Stimulated activated CD4-positive, alpha-beta T cell treated with anti-CD3 and anti-CD28 coated beads, Interleukin-12 subunit alpha, Interleukin-12 subunit beta, amount 100 ng/mL, for 4 hours (primary cell): ENCODE measurements around the gene PSMC3.

Experiments used
- DNase-seq: peaks from one replicate; pipeline ENCODE4 v3.0.0-alpha.2; 2020

Gene PSMC3

GRCh38 chr11:47442514-47442913, 16.3 kb upstream of the PSMC3 start:
- DNase-seq: no peak

DNA sequence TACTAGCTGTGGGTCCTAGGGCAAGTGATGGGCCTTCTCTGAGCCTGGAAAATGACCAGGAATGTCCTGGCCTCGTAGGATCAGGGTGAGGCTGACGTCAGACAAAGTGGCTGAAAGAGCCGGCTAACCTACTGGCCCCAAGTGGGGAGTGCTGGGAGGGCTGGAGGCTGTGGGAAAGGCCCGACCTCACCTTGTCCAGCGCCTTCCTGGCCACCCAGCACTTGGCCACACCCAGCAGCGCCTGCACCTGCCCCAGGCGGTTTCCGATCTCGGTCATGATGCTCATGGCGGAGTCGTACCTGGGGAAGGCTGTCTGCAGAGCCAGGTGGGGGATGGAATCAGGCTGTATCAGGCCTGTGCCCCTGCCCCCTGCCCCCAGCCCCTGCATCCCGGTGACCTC, 15.2 kb upstream of the PSMC3 start:
- DNase-seq: no peak

GRCh38 chr11:47440054-47440476, 13.8 kb upstream of the PSMC3 start:
- DNase-seq: no peak

DNA sequence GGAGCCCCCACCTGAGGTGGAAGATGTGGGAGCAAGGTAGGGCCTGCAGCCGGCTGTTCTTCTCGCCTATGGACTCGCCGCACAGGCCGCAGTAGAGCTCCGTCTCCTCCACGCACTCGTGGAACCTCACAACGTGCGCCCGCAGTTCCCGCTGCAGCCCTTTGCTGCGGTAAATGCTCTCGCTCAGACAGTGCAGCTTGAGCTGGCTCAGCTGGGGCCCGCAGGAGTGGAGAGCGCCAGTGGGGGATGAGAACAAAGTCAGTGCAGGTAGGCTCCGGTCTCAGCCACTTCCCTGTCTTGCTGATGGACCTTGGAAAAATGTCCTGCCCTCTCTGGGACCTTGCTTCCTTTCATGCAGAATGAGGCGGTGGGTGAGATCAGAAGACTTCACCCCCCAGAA, 12.5 kb upstream of the PSMC3 start:
- no peak for DNase-seq

DNA sequence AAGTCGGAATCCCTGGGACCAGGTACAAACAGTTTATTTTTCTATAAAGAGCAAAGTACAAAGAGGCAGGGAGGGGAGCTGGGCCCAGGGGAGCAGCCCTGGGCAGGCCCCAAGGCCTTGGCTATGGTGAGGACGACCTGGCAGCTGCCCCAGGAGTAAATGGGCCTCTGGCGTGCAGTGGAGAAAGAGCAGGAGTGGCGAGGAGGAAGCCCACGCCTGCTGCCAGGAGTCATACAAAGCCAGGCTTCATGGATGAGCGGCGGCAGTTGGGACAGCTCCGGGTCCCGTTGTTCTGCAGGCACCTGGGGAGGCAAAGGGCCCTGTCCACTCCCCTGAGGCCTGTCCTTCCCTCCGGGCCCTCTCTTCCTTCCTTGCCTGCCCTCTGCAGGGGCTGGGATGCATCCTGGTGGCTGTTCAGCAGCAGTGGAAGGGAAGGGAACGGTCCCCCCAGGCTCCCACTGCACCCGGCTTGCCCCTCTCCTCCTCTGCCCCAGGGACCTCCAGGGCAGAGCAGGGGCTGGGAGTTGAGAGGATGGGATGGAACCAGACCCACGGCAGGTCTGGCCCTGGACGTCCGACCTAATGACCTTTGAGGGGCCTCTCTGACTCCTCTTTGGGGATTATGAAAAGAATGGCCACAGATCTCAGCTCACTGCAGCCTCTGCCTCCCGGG, 11.6 kb upstream of the PSMC3 start:
- DNase-seq: no peak

DNA sequence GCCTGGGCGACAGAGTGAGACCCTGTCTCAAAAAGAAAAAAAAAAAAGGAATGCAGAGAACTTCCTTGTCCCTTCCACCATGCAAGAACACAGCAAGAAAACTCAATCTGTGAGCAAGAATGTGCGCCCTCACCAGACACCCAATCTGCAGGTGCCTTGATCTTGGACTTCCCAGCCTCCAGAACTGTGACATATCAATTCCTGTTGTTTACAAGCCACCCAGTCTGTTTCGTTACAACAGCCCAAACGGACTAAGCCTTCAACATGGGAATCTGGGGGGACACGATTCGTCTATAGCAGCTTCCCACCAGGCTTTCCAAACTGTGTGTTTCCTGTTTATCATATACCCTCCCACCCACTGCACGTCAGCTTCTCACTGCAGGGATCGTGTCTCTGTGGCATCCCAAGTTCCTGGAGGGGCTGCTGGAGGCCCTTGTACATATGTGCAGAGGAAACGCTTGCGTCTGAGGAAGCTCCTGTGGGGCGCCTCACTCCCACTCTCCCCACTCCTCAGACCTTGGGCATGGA, 11.0 kb upstream of the PSMC3 start:
- DNase-seq: no peak

GRCh38 chr11:47436726-47437125, 10.5 kb upstream of the PSMC3 start:
- no peak for DNase-seq

GRCh38 chr11:47435687-47436086, 9.4 kb upstream of the PSMC3 start:
- no peak for DNase-seq

DNA sequence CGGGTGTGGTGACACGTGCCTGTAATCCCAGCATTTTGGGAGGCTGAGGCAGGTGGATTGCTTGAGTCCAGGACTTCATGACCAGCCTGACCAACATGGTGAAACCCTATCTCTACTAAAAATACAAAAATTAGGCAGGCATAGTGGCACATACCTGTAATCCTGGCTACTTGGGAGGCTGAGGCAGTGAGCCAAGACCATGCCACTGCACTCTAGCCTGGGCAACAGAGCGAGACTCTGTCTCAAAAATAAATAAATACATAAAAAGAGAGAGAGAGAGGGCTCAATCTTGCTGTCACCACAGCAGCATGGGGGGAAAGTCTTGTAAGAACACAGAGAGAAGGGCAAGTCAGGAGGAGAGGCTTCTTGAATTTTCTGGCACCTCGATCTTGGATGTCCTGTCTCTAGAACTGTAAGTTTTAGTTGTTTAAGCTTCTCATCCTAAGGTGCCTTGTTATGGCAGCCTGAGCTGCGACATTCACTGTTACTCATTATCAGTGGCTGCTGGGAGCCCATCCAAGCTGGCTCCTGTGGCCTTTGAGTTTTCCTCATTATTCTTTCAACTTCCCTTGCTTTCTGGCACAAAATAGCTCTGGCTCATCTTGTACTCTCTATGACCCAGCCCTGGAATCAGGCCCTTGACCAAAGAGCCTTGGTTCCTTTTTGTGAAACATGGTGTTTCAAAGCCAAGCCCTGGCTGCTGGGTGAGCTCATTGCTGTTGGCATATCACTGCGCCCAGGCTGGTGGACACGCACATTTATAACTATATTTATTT, 8.0 kb upstream of the PSMC3 start:
- DNase-seq: no peak

DNA sequence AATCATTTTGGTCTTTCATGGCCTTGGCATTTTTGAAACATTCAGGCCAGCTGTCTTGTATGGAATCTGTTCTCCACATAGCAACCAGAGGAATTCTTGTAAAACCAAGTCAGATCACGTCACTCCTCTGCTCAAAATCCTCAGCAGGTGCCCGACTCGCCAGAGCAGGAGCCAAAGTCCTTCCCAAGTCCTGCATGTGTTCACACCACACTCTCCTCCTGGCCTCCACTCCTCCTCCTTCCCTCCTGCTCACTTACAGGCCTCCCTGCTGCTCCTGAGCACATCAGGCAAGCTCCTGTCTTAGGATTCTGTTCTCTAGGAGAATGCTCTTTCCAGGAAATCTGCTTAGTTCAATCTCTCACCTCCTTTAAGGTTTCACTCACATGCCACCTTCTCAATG, 6.9 kb upstream of the PSMC3 start:
- no peak for DNase-seq

- no peak for DNase-seq
These were observed 5.3 kb upstream of the PSMC3 start for GRCh38 chr11:47431356-47432083.

- DNase-seq: no peak
These were observed 4.3 kb upstream of the PSMC3 start for GRCh38 chr11:47430524-47430923.

DNA sequence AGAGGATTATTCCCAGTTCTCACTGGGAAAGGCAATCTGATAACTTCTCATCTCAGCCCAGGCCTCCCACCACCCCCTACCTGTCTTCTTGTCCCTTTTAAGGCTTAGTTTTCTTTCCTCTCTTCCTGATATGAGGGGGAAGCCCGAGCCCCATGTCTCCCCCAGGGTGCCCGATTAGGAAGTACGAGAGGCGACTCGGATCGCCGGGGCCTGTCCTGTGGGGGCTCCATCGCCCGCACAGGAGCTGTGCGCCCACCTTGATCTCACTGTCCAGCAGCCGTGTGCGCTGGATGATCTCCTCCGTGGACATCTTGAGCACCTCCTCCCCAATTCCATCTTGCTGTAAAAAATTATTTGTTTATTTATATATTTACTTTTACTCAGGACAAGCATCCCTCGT, 628 bp downstream of the PSMC3 start:
- DNase-seq: no peak

DNA sequence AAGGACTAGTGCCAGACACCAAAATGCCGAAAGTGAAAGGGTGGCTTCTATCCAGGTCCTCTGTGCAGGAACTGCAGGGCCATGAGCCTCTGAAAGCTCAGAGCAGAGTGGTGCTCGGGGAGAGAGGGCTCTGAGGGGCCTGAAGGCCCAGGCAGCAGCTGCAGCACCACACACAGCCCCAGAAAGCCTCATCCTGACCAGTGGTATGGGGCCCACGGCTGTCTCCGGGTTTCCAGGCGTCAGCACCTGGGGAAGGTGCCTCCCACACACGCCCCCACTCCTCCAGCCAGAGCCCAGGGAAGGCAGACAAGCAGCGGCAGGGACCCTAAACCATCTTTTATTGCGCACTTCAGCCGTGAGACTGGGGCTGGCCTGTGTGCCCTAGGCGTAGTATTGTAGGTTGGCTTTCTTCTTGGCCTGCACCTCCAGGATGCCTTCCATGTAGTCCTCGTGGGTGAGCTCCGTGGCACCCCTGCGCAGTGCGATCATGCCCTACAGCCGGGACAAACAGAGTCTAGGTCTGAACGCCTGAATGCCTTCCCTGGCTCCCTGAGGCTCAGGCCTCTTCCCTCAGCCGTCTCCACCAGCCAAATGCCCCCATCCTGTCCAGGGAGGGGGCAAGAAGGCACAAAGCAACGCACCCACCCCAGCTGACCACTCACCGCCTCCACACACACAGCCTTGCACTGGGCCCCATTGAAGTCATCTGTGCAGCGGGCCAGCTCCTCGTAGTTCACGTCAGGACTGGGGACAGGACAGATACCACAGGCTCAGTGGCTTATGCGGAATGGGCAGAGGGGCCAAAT, 7.6 kb downstream of the PSMC3 start:
- DNase-seq: no peak

DNA sequence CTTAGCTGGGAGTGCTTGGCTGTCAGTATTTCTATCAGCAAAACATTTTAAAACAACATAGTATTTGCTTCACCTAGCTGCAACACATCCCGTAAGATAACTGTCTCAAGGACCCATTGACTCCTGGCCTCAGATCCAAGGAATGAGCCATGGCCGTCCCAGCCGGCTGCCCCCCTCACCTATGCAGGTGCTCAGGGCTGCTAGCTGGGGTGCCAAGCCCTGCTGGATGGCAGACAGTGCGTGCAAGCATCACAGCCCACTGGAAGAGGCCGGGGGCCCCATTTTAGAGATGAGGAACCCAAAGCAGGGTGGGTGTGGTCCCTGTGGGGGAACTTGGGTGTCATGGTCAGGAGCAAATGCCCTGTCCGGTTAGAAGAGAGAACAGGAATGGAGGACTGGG, 8.5 kb downstream of the PSMC3 start:
- DNase-seq: no peak

- no peak for DNase-seq
These were observed 10.2 kb downstream of the PSMC3 start for GRCh38 chr11:47415949-47416472.

DNA sequence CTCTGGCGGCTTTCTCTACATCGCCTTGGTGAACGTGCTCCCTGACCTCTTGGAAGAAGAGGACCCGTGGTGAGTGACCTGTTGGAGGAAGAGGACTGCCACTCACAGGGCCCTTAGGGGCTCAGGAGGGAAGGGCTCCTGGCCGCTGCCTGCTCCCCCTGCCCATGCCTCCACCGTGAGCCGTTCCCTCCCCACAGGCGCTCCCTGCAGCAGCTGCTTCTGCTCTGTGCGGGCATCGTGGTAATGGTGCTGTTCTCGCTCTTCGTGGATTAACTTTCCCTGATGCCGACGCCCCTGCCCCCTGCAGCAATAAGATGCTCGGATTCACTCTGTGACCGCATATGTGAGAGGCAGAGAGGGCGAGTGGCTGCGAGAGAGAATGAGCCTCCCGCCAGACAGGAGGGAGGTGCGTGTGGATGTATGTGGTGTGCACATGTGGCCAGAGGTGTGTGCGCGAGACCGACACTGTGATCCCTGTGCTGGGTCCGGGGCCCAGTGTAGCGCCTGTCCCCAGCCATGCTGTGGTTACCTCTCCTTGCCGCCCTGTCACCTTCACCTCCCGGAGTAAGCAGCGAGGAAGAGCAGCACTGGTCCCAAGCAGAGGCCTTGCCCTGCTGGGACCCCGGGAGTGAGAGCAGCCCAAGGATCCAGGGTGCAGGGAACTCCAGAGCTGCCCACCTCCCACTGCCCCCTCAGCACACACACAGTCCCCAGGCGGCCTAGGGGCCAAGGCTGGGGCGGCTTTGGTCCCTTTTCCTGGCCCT, 11.0 kb downstream of the PSMC3 start:
- DNase-seq: no peak

GRCh38 chr11:47414685-47415070, 11.6 kb downstream of the PSMC3 start:
- no peak for DNase-seq

GRCh38 chr11:47413908-47414684, 12.1 kb downstream of the PSMC3 start:
- no peak for DNase-seq

- DNase-seq: no peak
These were observed 12.9 kb downstream of the PSMC3 start for GRCh38 chr11:47413351-47413750.
